ENCODE measurements around the gene CLEC11A. TPM values are rescaled to one million over a fixed set of nuclear protein-coding genes. Genes with fewer than 3 reads are reported as not detected.

CLEC11A gene
- polyA plus RNA-seq, 1 experiment: 43.9 TPM

DNA sequence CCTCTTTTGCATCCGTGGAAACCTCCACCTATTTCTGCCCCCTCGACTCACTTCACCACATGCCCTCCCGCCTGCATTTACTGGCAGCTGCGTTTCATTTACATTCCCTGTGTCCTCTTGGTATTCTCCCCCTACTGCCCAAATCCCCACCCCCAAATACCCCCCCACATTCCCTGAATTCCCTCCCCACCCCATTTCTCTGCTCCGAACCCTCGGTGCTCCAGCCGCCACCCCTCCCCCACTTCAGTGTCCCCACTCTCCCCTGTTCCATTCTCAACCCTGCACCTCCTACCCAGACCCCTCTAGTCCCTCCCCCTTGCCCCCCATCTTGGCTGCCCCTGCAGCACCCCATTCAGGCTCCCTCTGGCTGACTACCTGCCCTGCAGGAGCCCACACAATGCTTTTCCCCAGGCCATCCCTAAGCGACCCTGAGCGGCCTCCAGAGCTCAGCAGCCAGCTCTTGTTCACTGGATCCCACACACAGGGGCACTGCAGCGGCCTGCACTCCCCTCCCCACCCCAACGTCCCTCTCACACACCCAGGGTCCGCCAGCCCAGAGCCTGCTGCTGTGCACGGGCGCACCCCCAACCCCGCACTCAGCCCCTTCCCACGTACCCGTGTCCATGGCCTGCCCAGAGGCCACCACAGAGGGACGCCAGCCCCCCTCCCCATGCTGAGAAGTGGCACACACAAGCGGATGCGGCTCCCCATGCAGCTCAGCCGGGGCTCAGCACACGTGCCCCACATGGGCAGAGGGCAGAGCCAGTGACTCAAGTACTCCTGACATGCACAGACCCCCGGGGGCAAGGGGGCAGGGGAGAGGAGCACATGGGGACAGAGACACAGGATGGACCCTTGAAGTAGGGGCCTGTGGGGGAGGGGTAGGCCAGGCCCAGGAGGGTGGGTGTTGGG is 29.8 kb upstream of the CLEC11A start:
- no peak for DNase-seq (ENCODE audit: low read depth, low spot score)
- Histone ChIP-seq H3K27ac (ENCODE audit: low read depth, low read length) (no peak overlapping the region), H3K9me3 (ENCODE audit: control insufficient read depth, insufficient read depth, low read length) (no peaks in the 10 kb centered on the region; the same call in 1 of the 2 replicates), H3K27me3 (ENCODE audit: control insufficient read depth, insufficient read depth, low read length) (peaks cover 30% of the 10 kb centered on the region), H3K4me3 (ENCODE audit: low read depth, low read length) (no peak overlapping the region)
- TF ChIP-seq CTCF (IDR thresholded peaks at IDR 0.05; ENCODE audit: low read depth, low read length): no peak
- POLR2A ChIA-PET: no interaction called here
- CTCF ChIA-PET: no interaction called here

DNA sequence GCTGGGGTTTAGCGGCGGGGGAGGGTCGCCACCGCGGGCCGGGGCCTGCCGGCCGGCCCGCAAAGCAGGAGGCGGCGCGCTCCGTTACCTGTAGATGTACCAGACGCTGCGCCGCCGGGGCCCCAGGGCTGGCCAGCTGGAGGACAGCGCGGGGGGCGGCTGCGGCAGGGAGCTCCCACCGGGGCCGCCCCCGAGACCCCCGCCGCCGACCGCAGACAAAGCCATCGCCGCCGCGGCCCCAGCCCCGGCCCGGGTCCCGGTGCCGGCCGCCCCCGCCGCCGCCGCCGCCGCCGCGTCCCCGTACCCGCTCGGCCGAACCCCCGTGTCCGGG is 28.4 kb upstream of the CLEC11A start:
- POLR2A ChIA-PET: no interaction called here
- no peak for DNase-seq (ENCODE audit: low read depth, low spot score)
- H3K27ac ChIP-seq (ENCODE audit: low read depth, low read length): no peak overlapping the region
- no peak for TF ChIP-seq CTCF (IDR thresholded peaks at IDR 0.05; ENCODE audit: low read depth, low read length)
- H3K9me3 ChIP-seq (ENCODE audit: control insufficient read depth, insufficient read depth, low read length): no peaks in the 10 kb centered on the region; the same call in 1 of the 2 replicates
- H3K27me3 ChIP-seq (ENCODE audit: control insufficient read depth, insufficient read depth, low read length): peaks cover 30% of the 10 kb centered on the region
- CTCF ChIA-PET: no interaction called here
- H3K4me3 ChIP-seq (ENCODE audit: low read depth, low read length): no peak overlapping the region

- CTCF ChIA-PET: no interaction called here
- no peak for DNase-seq (ENCODE audit: low read depth, low spot score)
- Histone ChIP-seq H3K4me3 (ENCODE audit: low read depth, low read length) (no peak overlapping the region), H3K9me3 (ENCODE audit: control insufficient read depth, insufficient read depth, low read length) (no peaks in the 10 kb centered on the region; the same call in 1 of the 2 replicates), H3K27ac (ENCODE audit: low read depth, low read length) (no peak overlapping the region), H3K27me3 (ENCODE audit: control insufficient read depth, insufficient read depth, low read length) (peaks cover 30% of the 10 kb centered on the region)
- no peak for TF ChIP-seq CTCF (IDR thresholded peaks at IDR 0.05; ENCODE audit: low read depth, low read length)
- POLR2A ChIA-PET: no interaction called here
Measured at GRCh38 chr19:50695251-50696093, 27.7 kb upstream of the CLEC11A start.

DNA sequence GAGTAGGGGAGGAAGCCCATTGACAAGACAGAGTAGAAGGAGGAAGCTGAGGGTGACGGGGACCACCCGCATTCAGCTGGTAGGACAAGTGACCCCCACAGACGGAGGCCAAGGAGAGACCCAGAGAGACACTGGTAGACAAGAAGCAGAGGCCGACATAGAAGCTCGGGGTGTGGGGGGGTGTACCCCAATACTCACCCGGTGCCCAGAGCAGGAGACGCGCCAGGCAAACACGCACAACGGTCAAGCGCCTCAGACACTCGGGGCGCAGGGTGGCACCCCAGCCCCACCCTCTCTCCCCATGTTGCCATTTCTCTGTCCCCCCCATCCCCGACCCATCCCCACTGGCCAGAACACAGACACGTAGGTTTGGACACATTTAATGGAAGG is 27.1 kb upstream of the CLEC11A start:
- DNase-seq (ENCODE audit: low read depth, low spot score): no peak
- ChIA-PET CTCF (interaction anchor here (1.4 kb wide), 1 partner anchor 26 kb away, joined by 3 read pairs; no protein-coding TSS in a partner anchor), POLR2A (no interaction called here)
- Histone ChIP-seq H3K4me3 (ENCODE audit: low read depth, low read length) (no peak overlapping the region), H3K27me3 (ENCODE audit: control insufficient read depth, insufficient read depth, low read length) (peaks cover 30% of the 10 kb centered on the region), H3K9me3 (ENCODE audit: control insufficient read depth, insufficient read depth, low read length) (no peaks in the 10 kb centered on the region; the same call in 1 of the 2 replicates), H3K27ac (ENCODE audit: low read depth, low read length) (no peak overlapping the region)
- no peak for TF ChIP-seq CTCF (IDR thresholded peaks at IDR 0.05; ENCODE audit: low read depth, low read length)

All from AG04450 (cell line).